ENCODE results near the gene MVB12B.

- TF ChIP-seq CTCF (conservative IDR thresholded peaks at IDR 0.05 in 1 of 2, IDR thresholded peaks at IDR 0.05 in 1 of 2; ENCODE audit: extremely low read depth in 1 of 2, insufficient read depth in 1 of 2, low read depth in 1 of 2, low read length in 2 of 2) (no peak), EZH2 (IDR thresholded peaks at IDR 0.05; ENCODE audit: borderline replicate concordance, low read length) (no peak)
These were observed 13.8 kb upstream of the MVB12B start for GRCh38 chr9:126312584-126313551.
